ENCODE data around the gene FBXW11.

DNA sequence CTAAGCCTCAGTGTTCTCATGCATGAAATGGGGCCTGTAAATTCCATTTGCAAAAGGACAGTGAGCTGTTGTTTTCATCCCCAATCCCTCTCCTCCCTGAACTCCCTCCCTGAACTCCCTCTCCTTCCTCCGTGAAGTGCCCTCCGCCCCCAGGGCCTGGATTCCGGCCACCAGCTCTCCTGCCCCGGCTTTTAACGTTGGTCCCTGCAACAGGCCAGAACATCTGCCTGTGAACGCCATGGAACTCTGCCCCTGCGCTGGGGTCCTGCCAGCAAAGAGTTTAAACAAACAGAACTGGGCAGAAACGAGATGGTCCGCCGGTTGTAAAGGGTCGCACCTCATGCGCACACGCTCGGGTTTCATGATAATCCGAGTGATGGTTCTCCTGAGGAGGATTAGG, 158.4 kb downstream of the FBXW11 start:
- TF ChIP-seq, protein P1, sequence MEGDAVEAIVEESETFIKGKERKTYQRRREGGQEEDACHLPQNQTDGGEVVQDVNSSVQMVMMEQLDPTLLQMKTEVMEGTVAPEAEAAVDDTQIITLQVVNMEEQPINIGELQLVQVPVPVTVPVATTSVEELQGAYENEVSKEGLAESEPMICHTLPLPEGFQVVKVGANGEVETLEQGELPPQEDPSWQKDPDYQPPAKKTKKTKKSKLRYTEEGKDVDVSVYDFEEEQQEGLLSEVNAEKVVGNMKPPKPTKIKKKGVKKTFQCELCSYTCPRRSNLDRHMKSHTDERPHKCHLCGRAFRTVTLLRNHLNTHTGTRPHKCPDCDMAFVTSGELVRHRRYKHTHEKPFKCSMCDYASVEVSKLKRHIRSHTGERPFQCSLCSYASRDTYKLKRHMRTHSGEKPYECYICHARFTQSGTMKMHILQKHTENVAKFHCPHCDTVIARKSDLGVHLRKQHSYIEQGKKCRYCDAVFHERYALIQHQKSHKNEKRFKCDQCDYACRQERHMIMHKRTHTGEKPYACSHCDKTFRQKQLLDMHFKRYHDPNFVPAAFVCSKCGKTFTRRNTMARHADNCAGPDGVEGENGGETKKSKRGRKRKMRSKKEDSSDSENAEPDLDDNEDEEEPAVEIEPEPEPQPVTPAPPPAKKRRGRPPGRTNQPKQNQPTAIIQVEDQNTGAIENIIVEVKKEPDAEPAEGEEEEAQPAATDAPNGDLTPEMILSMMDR (IDR thresholded peaks at IDR 0.05): no peak
- TF ChIP-seq POLR2A (IDR thresholded peaks at IDR 0.05) (no peak), POLR2AphosphoS5 (IDR thresholded peaks at IDR 0.05) (no peak)
